ENCODE data around the gene TSPAN7. TPM values are rescaled to one million over a fixed set of nuclear protein-coding genes. Genes with fewer than 3 reads are reported as not detected.

Gene TSPAN7
- total and polyA plus RNA-seq, 10 donors: 7.2 to 158 (median 58.5) TPM

DNA sequence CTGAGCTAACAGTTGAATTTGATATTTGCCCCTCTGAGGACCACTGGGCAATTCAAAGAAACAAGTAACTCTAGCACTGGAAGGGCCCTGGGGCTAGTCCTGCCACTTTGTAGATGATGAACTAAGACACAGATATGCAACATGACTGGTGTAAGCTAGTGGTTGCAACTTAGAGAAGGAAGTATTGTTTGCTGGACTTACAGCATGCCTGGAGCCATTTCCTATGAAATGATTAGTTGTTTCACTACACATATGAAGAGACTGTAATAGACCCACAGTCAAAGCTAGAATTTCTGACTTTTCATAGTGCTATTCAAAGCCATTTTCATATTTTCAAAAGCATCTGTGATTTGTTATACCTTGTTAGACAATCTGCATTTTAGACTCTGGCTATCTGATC, 96.2 kb downstream of the TSPAN7 start:
- peaks cover 0 to 3% (median 0%) of the 10 kb centered on the region in 7 donors for H3K27me3 ChIP-seq (replicated peaks in 1 of 7)
- H3K4me3 ChIP-seq: no peak overlapping the region
- no peak overlapping the region for H3K27ac ChIP-seq
- intact Hi-C loops (cut with DNase I; ENCODE audit: low total_unique reads): no loop called here
- no peaks in the 10 kb centered on the region for H3K36me3 ChIP-seq
- TF ChIP-seq POLR2AphosphoS5 (IDR thresholded peaks at IDR 0.05) (no peak), POLR2A (IDR thresholded peaks at IDR 0.05) (no peak)
- TF ChIP-seq, protein P1, sequence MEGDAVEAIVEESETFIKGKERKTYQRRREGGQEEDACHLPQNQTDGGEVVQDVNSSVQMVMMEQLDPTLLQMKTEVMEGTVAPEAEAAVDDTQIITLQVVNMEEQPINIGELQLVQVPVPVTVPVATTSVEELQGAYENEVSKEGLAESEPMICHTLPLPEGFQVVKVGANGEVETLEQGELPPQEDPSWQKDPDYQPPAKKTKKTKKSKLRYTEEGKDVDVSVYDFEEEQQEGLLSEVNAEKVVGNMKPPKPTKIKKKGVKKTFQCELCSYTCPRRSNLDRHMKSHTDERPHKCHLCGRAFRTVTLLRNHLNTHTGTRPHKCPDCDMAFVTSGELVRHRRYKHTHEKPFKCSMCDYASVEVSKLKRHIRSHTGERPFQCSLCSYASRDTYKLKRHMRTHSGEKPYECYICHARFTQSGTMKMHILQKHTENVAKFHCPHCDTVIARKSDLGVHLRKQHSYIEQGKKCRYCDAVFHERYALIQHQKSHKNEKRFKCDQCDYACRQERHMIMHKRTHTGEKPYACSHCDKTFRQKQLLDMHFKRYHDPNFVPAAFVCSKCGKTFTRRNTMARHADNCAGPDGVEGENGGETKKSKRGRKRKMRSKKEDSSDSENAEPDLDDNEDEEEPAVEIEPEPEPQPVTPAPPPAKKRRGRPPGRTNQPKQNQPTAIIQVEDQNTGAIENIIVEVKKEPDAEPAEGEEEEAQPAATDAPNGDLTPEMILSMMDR (IDR thresholded peaks at IDR 0.05 in 8 of 11, conservative IDR thresholded peaks at IDR 0.05 in 3 of 11): no peak
- peaks cover 0 to 6% (median 0%) of the 10 kb centered on the region in 6 donors for H3K4me1 ChIP-seq
- no peaks in the 10 kb centered on the region for H3K9me3 ChIP-seq
- no peak for DNase-seq

DNA sequence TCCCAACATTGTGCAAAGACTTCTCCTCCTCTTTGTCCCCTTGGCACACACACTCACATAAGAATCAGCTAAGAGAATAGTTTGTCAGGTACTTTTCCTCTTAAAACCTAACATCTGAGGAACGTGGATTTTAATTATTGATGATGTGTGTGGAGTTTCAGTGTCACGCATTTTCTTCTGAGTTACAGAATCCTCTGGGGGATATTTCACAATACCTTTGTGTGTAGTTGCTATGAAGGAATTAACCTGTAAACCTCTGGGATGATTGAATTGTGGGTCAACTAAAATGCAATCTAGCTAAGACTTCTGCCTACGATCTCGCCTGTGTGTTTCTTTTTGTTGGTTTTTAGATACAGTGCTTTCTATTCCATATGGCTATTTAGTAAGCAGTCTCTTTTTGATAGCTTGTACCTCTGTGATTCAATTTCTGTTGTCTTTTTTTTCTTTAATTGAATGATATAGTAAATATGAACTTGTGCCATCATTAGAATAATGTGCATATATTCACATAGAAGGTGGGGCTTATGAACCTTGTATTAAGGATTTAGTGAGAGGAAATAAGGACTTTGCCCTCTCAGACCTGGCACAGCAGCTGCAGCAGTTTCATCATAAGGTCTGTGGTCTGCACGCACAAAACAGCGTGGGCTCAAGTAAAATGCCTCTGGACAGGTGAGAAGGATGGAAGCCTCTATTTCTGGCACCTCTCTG, 99.2 kb downstream of the TSPAN7 start:
- Histone ChIP-seq H3K9me3 (no peaks in the 10 kb centered on the region), H3K27ac (no peak overlapping the region), H3K27me3 (replicated peaks in 1 of 7) (peaks cover 0 to 3% (median 0%) of the 10 kb centered on the region in 7 donors), H3K4me3 (no peak overlapping the region), H3K36me3 (no peaks in the 10 kb centered on the region), H3K4me1 (peaks cover 0 to 5% (median 0%) of the 10 kb centered on the region in 6 donors)
- TF ChIP-seq POLR2AphosphoS5 (IDR thresholded peaks at IDR 0.05) (no peak), POLR2A (IDR thresholded peaks at IDR 0.05) (no peak)
- TF ChIP-seq, protein P1 (IDR thresholded peaks at IDR 0.05 in 8 of 11, conservative IDR thresholded peaks at IDR 0.05 in 3 of 11): no peak
- no peak for DNase-seq
- intact Hi-C loops (cut with DNase I; ENCODE audit: low total_unique reads): no loop called here
- WGBS, 5 donors: 46 to 74% (median 63%) methylated on average over 6 of the region's 6 CpGs

DNA sequence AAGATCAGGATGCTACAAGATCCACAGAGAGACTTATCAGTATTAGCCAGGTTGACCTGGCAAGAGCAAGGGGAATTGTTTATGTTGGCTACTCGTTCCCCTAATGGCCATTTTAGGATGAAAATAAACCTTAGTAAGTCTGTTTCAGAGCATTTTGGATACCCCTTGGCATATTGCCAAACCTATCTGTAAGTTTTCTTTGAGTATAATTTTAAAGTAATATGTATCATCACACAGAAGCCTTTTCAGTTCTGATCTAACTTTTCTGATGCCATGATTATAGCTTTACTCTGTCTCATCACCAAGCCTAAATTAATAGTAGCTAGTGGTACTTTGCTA, 99.7 kb downstream of the TSPAN7 start:
- TF ChIP-seq, protein P1 (IDR thresholded peaks at IDR 0.05 in 8 of 11, conservative IDR thresholded peaks at IDR 0.05 in 3 of 11): no peak
- TF ChIP-seq POLR2A (IDR thresholded peaks at IDR 0.05): no peak
- TF ChIP-seq POLR2AphosphoS5 (IDR thresholded peaks at IDR 0.05): no peak
- Histone ChIP-seq H3K4me3 (no peak overlapping the region), H3K36me3 (no peaks in the 10 kb centered on the region), H3K9me3 (no peaks in the 10 kb centered on the region), H3K27ac (no peak overlapping the region), H3K4me1 (peaks cover 0 to 5% (median 0%) of the 10 kb centered on the region in 6 donors), H3K27me3 (replicated peaks in 1 of 7) (peaks cover 0 to 3% (median 0%) of the 10 kb centered on the region in 7 donors)
- intact Hi-C loops (cut with DNase I; ENCODE audit: low total_unique reads): no loop called here
- no peak for DNase-seq
- 36 to 62% (median 42%) methylated on average over 1 of the region's 1 CpG for WGBS, 5 donors

DNA sequence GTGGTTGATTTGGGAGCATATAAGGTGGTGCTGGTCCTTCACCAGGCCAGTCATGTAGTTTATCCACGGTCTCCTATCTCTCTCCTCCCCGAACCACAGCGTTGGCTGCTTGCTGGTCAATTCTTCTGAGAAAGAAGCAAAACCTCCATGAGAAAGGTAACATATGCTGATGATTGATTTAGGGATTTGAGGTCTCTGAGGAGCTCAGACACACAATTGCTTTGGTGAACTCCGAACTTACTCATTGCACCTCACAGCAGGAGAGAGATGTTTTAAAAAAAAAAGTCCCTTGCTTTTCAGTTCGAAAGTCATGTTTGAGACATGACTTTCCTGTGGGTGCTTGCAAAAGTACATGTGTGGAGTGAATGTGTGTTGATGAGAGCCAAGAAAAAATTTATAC, 100.2 kb downstream of the TSPAN7 start:
- Histone ChIP-seq H3K27me3 (replicated peaks in 1 of 7) (peaks cover 0 to 3% (median 0%) of the 10 kb centered on the region in 7 donors), H3K36me3 (no peaks in the 10 kb centered on the region), H3K4me3 (no peak overlapping the region), H3K9me3 (no peaks in the 10 kb centered on the region), H3K27ac (peak overlapping the region in 2 of 8 donors; percentile 32 to 41), H3K4me1 (peaks cover 0 to 5% (median 0%) of the 10 kb centered on the region in 6 donors)
- 60 to 94% (median 79%) methylated on average over 5 of the region's 5 CpGs for WGBS, 5 donors
- DNase-seq: no peak
- TF ChIP-seq POLR2A (IDR thresholded peaks at IDR 0.05) (no peak), POLR2AphosphoS5 (IDR thresholded peaks at IDR 0.05) (no peak)
- TF ChIP-seq, protein P1 (IDR thresholded peaks at IDR 0.05 in 8 of 11, conservative IDR thresholded peaks at IDR 0.05 in 3 of 11): no peak
- intact Hi-C loops (cut with DNase I; ENCODE audit: low total_unique reads): no loop called here

Measured in spleen (tissue), 11 donors.